ENCODE results near the gene PAN3.

The PAN3 gene

DNA sequence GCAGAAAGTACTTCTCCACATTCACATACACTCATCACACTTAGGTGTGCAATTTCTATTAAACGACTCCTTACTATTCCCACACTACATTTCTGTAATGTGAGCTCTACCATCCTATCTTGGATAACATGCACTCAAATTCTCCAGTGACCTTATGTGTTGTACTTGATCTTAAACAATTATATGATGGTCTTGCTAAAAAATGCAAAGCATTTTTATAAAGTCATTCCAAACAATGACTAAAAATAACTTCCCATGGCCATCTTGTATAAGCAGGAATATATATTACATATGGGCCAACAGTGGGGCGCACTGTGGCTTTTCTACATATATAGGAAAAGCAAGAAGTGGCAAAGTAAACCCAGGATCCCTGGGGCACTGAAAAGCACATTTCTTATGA lies 201.1 kb downstream of the PAN3 start:
- DNase-seq (ENCODE audit: low read depth in 1 of 2, low spot score in 1 of 2) = no peak
- no peak for TF ChIP-seq JUND (IDR thresholded peaks at IDR 0.05; ENCODE audit: low read depth)
- in situ Hi-C loops (cut with HindIII; ENCODE audit: low pct_unique_long_range_greater_than_20kb, low sequenced_read_pairs) = no loop called here

DNA sequence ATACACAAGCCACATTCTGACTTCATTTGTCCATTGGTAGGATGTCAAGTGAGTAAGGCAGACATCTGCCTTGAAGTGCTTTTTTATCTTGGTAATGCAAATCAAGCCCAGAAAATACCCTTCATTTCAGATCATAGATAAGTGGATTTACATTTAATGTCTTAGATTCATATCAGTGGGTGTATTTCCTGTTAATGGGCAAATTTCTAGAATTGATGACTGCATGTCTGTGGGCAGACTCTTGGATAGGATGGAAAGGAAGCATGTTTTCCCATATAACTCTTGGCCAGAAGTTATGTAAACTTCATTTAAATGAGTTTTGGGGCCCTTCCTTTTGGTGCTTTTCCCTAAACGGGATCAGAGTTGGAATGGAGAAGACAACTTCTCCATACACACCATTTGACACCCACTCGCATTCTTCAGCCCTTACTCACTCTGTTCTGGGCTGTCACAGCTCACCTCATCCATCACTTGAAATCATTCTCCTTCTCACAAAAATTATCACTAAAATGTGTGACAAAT lies 202.0 kb downstream of the PAN3 start:
- DNase-seq (ENCODE audit: low read depth in 1 of 2, low spot score in 1 of 2) = no peak
- in situ Hi-C loops (cut with HindIII; ENCODE audit: low pct_unique_long_range_greater_than_20kb, low sequenced_read_pairs) = no loop called here
- TF ChIP-seq JUND (IDR thresholded peaks at IDR 0.05; ENCODE audit: low read depth) = no peak

DNA sequence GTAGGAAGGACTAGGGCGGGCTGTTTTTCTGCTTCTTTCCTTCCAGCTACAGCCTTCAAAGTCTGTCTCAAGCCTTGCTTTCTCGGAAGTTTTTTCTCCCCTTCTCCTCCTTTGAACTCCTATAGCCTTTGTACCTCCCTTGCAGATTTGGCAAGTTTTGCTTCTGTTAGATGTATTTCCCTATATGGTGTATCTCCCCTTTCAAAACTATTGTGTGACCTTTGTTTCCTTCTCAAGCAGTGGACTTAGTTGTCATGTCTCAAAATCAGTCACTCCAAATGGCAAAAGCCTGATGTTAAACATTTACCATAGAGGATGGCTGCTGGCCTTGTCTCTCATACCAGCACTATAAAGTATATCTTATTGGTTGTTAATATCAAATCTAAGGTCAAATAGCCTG lies 203.9 kb downstream of the PAN3 start:
- in situ Hi-C loops (cut with HindIII; ENCODE audit: low pct_unique_long_range_greater_than_20kb, low sequenced_read_pairs) = no loop called here
- no peak for TF ChIP-seq JUND (IDR thresholded peaks at IDR 0.05; ENCODE audit: low read depth)
- DNase-seq (ENCODE audit: low read depth in 1 of 2, low spot score in 1 of 2) = no peak

DNA sequence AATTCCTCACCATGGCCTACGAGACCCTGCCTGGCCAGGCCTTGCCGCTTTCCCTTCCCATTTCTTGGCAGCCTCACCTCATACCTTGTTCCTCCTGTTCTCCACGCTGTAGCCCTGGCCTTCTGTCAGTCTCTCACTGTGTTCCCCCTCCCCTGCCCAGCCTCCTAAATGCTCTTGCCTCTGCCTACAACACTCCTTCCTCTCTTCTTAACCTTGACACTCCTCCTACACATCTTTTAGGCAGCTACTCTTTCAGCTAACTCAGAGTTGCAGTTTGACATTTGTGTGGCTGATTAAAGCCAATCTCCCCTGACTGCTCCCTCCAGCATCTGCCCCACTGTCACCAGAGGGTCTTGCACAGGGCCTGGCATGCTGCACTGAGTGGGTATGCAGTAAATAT lies 205.8 kb downstream of the PAN3 start:
- TF ChIP-seq JUND (IDR thresholded peaks at IDR 0.05; ENCODE audit: low read depth) = no peak
- no peak for DNase-seq (ENCODE audit: low read depth in 1 of 2, low spot score in 1 of 2)
- in situ Hi-C loops (cut with HindIII; ENCODE audit: low pct_unique_long_range_greater_than_20kb, low sequenced_read_pairs) = no loop called here

Measured in T47D (cell line).